DLD1 (cell line): Measurements from ENCODE around the gene TMEM203.

Experiments
- in situ Hi-C: cut with HindIII; loops from 2 replicates; pipeline ENCODE4 v1.10.0; 2017; ENCODE audit warnings: low sequenced_read_pairs

Gene TMEM203

DNA sequence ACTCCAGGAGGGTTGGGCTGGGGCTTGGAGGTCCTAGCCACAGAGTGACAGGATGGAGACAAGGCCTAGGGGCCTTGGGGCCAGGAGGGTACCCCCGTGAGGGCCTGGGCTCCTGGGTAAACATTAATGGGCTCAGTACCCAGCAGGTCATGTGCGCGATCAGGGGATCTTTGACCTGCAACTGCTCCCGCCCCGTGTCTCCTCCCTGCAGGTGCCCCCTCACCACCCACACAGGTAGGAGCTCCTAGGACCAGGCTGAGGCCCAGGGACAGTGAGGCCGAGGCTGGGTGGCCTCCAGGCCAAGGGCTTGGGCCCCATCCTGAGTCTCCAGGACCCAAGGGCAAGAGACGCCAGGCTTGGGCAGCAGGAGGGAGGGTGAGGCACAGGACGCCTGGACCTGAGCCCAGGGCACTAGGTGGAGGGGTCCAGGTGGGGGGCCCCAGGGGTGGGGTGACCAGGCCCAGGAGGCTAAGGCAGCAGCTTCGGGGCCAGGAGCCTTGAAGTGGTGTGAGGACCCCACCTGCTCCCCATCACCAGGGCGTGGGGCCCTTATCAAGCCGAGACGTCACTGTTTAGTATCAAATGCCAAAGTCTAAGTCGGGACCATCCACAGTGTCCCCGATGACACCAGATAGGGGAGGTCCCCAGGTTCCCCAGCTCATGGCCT, 25.4 kb upstream of the TMEM203 start, which contains the start of gene SLC34A3:
Gene SLC34A3 (plus strand): TSS at position 197 of the 667 bp plus-strand sequence. CDS start 802 bp downstream, outside the sequence.
- in situ Hi-C loops = no loop called here

DNA sequence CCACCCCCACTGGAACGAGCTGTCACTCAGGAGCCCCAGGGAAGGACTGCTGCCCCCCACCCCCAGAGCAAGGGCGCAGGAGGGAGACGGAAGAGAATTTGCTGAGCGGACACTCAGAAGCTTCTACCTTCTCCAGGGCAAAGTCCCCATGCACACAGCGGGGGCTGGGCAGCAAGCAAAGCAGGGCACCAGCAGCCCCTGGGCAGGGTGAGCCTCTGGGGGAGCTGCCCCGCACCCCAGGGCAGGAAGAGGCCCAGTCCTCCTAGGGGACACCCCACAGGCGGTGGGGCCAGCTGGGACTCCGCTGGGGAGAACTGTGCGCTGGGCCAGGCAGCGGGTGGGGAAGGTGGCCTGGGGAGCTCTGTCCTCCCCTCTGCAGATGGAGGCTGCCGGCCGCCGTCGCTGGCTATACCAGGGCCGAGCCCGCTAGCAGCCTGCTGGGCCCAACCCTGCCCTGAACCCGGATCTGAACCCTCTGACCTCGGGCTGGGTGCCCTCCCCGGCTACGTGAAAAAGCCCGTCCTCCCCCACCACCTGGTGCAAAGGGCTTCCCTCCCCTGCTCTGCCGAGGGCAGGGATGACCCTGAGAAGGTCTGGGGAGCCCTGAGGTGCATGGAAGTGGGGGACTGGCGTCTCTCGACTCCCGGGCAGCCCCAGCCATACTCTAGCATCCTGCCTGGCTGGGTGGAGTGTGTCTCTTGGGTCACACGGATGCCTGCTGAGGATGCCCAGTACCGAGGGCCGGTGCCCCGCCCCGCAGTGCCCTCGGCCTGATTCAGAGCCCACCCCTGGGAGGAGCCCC, 24.7 kb upstream of the TMEM203 start:
- in situ Hi-C loops = no loop called here

DNA sequence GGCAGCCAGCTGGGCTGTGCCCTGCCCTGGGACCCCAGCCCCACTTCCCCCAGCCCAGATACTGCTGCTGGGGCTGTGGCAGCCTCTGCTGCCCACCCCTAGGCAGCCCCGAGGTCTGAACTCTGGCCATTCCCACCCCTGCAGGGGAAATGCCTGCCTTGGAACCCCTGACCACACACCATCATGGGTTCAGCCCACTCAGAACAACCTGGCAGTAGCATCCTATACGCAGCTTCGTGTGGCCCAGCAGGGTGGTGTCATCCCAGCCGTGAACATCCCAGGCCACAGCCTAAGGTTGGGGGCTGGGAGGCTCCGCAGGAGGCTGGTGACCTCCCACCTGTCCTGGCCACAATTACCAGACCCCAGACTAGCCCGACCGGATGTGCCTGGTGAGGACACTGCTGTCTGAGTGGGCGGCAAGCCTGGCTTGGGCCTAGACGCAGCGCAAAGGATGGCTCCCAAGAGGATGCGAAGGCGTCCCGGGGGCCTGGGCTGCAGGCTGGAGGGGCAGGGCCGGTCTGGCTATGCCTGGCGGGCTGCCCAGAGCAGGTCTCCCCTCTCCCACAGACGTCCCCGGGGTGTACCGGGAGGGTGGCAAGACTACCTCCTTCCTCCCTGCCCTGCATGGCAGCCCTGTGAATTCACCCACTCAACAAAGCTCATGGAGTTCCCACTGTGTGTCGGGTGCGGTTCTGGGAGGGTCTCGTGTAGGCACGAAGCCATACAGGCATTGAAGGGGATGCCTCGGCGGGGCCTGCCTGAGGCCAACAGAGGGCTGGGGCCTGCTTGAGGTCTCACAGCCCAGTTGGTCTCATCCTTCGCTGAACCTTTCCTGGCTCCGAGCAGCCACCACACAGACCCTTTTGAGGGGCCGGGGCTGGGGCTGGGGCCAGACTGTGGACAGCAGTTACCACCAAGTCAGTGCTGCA, 23.8 kb upstream of the TMEM203 start:
- in situ Hi-C loops = no loop called here

DNA sequence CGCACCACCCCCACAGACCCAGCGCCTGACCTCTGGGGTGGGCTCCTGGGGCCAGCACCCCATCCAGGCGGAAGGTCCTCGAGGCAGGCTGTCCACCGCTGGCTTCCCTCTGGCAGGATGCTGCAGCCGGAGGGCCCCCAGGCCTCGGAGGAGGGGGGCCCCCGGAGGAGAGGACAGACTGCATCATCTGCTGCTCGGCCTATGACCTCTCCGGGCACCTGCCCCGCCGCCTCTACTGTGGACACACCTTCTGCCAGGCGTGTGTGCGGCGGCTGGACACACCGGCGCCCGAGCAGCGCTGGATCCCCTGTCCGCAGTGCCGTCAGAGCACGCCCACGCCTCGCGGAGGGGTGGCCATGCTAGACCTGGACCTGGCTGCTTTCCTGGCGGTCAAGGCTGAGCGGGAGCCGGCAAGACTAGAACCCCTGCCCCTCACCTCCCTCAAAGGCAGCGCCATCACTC, 23.1 kb upstream of the TMEM203 start:
- in situ Hi-C loops = no loop called here

DNA sequence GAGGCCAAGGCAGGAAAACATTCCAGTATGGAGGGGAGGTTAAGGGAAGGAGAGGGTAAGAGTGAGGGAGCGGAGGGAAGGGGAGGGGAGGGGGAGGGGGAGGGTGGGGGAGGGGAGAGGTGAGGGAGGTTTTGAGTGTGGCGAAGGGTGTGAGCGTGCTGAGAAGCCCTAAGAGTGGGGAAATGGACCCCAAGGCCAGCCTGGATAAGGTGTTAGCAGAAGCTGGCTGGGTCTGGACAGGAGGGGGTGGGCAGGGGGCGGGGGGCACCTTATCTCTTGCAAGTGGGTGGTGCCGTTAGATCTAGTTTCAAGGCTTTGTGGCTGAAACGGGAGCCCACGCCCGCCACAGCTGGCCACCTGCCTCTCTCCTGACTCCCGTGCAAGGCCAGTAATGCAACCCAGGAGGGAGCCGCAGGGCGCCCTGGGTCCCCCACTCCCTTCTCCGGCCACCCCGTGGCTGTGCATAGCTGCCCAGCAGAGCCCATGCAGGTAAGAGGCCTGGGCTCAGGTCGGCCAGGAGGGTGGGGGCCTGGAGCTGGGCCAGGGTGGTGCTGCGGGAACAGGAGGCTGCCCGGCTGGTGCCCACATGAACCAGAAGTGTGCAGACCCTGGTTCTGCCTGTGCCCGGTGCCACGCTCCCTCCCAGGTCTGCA, 22.5 kb upstream of the TMEM203 start:
- in situ Hi-C loops = no loop called here

- in situ Hi-C loops = no loop called here
Observed at GRCh38 chr9:137227054-137227852, 21.8 kb upstream of the TMEM203 start, which contains the start of gene RNF224. Gene RNF224 (plus strand): TSS chr9:137227502. CDS start chr9:137228336, 834 bp downstream.

- in situ Hi-C loops = no loop called here
Observed at GRCh38 chr9:137226338-137227053, 21.0 kb upstream of the TMEM203 start.

GRCh38 chr9:137225699-137226331, 20.4 kb upstream of the TMEM203 start:
- in situ Hi-C loops = no loop called here

DNA sequence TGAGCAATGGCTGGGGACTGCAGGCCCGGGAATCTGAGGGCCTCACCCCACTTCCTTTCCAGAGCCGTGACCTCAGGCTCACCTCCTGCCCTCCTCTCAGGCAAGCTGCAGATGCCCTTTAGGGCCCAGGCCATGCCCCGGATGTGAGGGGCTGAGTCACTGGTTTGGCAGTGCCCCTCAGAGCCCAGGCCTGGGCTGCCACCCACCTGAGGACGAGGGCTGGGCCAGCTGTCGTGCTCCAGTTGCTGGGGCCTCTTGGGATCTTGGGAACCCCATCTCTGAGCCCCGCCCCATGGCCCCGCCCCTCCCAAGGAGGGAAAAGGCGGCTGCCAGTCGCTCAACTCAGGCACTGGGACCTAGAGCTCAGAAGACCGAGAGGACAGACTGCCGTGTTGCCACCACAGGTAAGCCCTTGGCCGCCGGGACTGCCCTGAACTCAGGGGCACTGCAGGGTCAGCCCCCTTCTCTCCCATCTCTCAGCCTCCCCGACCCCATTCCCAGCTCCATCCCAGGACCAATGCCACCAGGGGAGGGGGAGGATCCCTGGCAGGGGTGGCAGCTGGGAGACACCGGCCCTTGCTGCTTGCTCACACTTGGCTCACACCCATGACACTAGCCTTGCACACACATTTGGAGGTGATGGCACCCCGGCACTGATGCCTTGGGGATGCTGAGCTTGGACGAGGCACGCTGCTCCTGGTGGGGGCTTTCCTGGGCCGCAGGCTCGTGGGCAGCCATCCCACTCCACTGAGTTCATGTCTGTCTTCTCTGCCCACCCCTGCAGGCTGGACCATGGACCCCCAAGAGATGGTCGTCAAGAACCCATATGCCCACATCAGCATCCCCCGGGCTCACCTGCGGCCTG, 19.6 kb upstream of the TMEM203 start, which contains the start of gene CYSRT1:
Gene CYSRT1 (plus strand): TSS at position 345 of the 865 bp plus-strand sequence. CDS start 448 bp downstream, at position 793.
- in situ Hi-C loops = no loop called here

DNA sequence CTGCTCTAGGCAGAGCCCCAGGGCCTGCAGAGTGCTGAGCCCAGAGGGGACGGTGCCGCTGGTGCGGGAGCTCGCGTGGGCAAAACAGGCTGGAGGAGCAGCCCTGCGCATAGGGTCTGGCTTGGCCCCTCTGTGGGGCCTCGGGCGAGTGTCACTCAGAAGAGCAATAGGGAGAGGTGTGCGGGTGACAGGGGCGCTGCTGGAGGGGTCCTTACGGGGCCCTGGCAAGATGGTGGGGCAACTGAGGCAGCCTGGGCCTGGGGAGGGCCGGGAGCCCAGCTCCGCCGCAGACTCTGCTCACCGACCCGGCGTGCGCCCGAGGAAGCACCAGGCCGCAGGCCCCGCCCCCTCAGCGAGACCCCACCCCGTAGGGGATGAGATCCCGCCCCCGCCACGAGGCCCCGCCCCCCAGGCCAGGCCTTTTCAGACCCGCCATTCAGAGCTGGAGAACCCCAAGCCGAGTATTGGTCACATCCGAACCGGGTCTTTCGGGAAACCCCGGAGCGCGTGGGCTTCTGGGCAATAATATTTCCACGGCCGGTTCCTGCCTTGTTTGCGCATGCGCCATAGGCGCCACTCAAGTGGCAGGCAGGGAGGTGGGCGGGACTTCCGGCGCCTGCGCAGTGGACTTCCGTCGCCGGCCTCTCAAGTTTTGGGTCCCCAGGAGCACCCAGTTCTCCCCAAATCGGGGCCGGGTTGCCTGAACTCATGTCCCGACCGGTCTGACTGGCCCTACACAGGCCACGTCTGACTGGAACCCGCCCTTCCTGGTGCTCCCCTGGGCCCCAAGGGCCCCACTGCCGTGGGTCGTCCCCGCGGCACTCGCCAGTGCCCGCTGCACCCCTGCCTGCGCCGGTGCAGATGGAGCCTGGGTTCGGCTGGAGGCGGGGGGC, 17.9 kb upstream of the TMEM203 start:
- in situ Hi-C loops = no loop called here

DNA sequence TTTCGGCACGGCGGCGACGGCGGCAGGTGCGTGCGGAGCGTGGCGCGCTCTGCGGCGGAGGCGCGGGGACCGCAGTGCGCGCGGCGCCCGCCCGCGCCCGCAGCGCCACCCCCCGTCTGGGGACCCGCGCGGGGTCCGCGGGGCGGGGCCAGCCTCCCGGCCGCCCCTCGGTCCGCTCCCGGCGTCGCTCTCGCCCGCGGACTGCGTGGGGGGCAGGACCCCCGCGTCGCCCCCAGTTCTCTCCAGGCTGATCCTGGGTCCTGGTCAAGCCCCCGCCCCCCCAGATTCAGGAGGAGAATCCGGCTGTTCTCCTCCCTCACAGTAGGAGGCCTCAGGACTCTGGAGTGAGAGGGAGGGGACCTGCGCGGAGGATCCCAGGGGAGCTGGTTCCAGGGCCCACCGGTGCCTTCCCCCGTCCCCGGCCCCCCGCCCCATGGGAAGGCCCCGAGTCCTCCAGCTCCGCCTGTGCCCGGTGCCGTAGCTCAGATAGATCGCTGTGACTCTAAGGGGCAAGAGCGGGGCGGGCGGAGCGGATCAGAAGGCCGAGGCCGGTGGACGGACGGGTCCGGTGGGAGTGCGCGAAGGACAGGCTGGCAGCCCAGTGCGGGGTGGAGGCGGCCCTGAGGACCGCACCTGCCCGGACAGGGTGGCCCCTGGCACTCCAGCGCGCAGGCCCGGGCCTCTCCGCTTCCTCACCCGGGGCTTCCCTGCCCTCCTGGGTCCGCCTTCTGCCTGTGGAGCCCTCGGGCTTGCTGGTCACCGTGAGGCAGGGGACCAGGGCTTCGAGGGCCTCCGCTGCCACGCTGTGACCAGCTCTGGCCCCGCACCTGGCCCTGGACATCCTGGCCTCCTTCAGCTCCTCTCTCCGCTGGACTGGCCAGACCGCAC, 17.0 kb upstream of the TMEM203 start, which contains the start of gene RNF208:
Gene RNF208 (minus strand): TSS at position 51 of the 888 bp plus-strand sequence. CDS start 1,028 bp downstream, outside the sequence.
- in situ Hi-C loops = no loop called here

GRCh38 chr9:137221506-137222111, 16.2 kb upstream of the TMEM203 start:
- in situ Hi-C loops = no loop called here

DNA sequence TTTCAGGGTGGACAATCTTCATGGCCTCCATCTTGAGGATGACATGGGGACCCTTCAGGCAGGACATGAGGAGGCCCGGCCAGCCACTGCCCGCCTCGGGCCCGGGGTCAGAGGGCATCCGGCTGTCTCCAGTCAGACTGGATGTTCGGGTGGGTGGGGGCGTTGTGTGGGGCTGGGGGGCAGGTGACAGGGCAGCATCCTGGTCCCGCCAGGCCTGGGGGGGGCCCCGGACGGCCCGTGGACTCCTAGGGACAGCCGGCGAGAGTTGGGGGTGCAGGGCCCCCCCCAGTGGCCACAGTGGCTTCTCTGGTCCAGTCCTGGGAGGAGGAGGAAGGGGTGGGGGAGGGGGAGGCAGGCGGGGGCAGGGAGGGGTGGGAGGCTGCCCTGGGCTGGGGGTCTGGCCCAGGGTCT, 15.7 kb upstream of the TMEM203 start:
- in situ Hi-C loops = no loop called here

- in situ Hi-C loops = no loop called here
Observed at GRCh38 chr9:137220317-137221094, 15.1 kb upstream of the TMEM203 start.
